Right cardiac atrium (tissue), 5 donors: ENCODE results near the gene B4GALNT2. TPM values are rescaled to one million over a fixed set of nuclear protein-coding genes. Genes with fewer than 3 reads are reported as not detected.
"Not testable (repeated sequence)": the region's sequence is repeated elsewhere in the genome, so short reads cannot be mapped to it uniquely, and the experiment has no call there.

Experiments used
- ATAC-seq, 2 donors: fragments of 200-7000 bp; cut with Tn5 transposase; one replicate each; pipeline versions ENCODE4 v1.8.0 to v1.9.1; 2020; ENCODE audit warnings: moderate library complexity in 2 of 2, mild to moderate bottlenecking in 1 of 2
- DNase-seq, 3 donors: peaks; one replicate each; pipeline ENCODE4 v3.0.0-alpha.2; 2020
- H3K27ac ChIP-seq: one replicate; pipeline ENCODE4 v1.5.1; 2013; ENCODE audit warnings: mild to moderate bottlenecking, low read length, control low read depth, moderate library complexity
- H3K27me3 ChIP-seq: one replicate; pipeline ENCODE4 v1.6.1; 2013; ENCODE audit not compliant: control insufficient read depth, insufficient read depth
- H3K4me1 ChIP-seq: one replicate; pipeline ENCODE4 v1.6.1; 2013; ENCODE audit warnings: low read length; ENCODE audit not compliant: control insufficient read depth, insufficient read depth
- H3K4me3 ChIP-seq: one replicate; pipeline ENCODE4 v1.5.1; 2013; ENCODE audit warnings: low read length, control low read depth
- H3K9me3 ChIP-seq: one replicate; pipeline ENCODE4 v1.6.1; 2013; ENCODE audit warnings: low read length; ENCODE audit not compliant: control insufficient read depth
- WGBS: extraction: QIAGEN DNeasy Blood & Tissue Kit; methylation state at CpG from one replicate; pipeline ENCODE4 v1.1.7; 2013; 5-methylcytosine and 5-hydroxymethylcytosine counted together
- intact Hi-C, 4 donors: fragments of 100-400 bp; cut with DNase I; formaldehyde crosslinking; loops; one replicate each; pipeline versions ENCODE4 v1.11.0 to v1.14.0; 2022 to 2023
- polyA plus RNA-seq: library from polyadenylated mRNA; stranded (reverse); fragments of 200-250 nt; gene quantifications from one replicate; pipeline ENCODE4 v1.2.3, GENCODE V29; 2013
- total RNA-seq, 4 donors: library from RNA; stranded (reverse); fragmentation: NEBNext Ultra II Directional; extraction: Animal tissue kit (Norgen Biotek cat#: 25700); gene quantifications; one replicate each; pipeline ENCODE4 v1.2.1, GENCODE V29; 2021
- donor health status: healthy with polysubstance abuse.
- donor health status: DM: no; HTN: yes; CAD: no.
- donor health status: DM: no; HTN: no; CAD: no.
- donor health status: DM: no; HTN: yes; CAD: no; lungs with severe emphysema.
- donor health status: DM: yes; HTN: yes; CAD: no.

B4GALNT2 gene
- total and polyA plus RNA-seq, 5 donors, result 0.03 TPM; not detected in 4

- ATAC-seq (no peak), DNase-seq (no peak)
- Histone ChIP-seq H3K27me3 (no peaks in the 10 kb centered on the region), H3K27ac (no peak overlapping the region), H3K4me3 (no peak overlapping the region), H3K4me1 (no peaks in the 10 kb centered on the region), H3K9me3 (no peaks in the 10 kb centered on the region)
- 68% methylated on average over 6 of the region's 6 CpGs for WGBS
- intact Hi-C loops, result no loop called here
Observed at GRCh38 chr17:49121696-49122292, 10.8 kb upstream of the B4GALNT2 start.

GRCh38 chr17:49122566-49122965 lies 10.0 kb upstream of the B4GALNT2 start:
- DNase-seq, result no peak
- Histone ChIP-seq H3K27ac (no peak overlapping the region), H3K27me3 (no peaks in the 10 kb centered on the region), H3K4me1 (no peaks in the 10 kb centered on the region), H3K9me3 (no peaks in the 10 kb centered on the region), H3K4me3 (no peak overlapping the region)
- 73% methylated on average over 4 of the region's 4 CpGs for WGBS
- intact Hi-C loops, result no loop called here
- ATAC-seq, result no peak

GRCh38 chr17:49123061-49123460 lies 9.5 kb upstream of the B4GALNT2 start:
- 24% methylated on average over 1 of the region's 1 CpG for WGBS
- DNase-seq, result no peak
- Histone ChIP-seq H3K27me3 (no peaks in the 10 kb centered on the region), H3K4me3 (no peak overlapping the region), H3K4me1 (no peaks in the 10 kb centered on the region), H3K9me3 (no peaks in the 10 kb centered on the region), H3K27ac (no peak overlapping the region)
- ATAC-seq, result no peak
- intact Hi-C loops, result no loop called here

GRCh38 chr17:49125449-49125848 lies 7.1 kb upstream of the B4GALNT2 start:
- no peak for DNase-seq
- H3K4me1 ChIP-seq, result no peaks in the 10 kb centered on the region
- no peak overlapping the region for H3K27ac ChIP-seq
- intact Hi-C loops, result no loop called here
- H3K27me3 ChIP-seq, result no peaks in the 10 kb centered on the region
- 93% methylated on average over 32 of the region's 32 CpGs for WGBS
- ATAC-seq, result no peak
- H3K9me3 ChIP-seq, result peaks cover 4% of the 10 kb centered on the region
- H3K4me3 ChIP-seq, result no peak overlapping the region

GRCh38 chr17:49126183-49126859 lies 6.2 kb upstream of the B4GALNT2 start:
- H3K4me1 ChIP-seq, H3K9me3 ChIP-seq, intact Hi-C loops, ATAC-seq, H3K4me3 ChIP-seq, DNase-seq, H3K27me3 ChIP-seq, H3K27ac ChIP-seq: not testable (repeated sequence)
- WGBS, result 57% methylated on average over 10 of the region's 10 CpGs

- H3K27me3 ChIP-seq, H3K27ac ChIP-seq, DNase-seq, H3K4me3 ChIP-seq, H3K4me1 ChIP-seq, intact Hi-C loops, ATAC-seq, H3K9me3 ChIP-seq: not testable (repeated sequence)
- 36% methylated on average over 2 of the region's 2 CpGs for WGBS
Observed at GRCh38 chr17:49129359-49129950, 3.1 kb upstream of the B4GALNT2 start.

- intact Hi-C loops, result no loop called here
- Histone ChIP-seq H3K4me1 (peaks cover 2% of the 10 kb centered on the region), H3K9me3 (peaks cover 4% of the 10 kb centered on the region), H3K27ac (no peak overlapping the region), H3K27me3 (no peaks in the 10 kb centered on the region), H3K4me3 (no peak overlapping the region)
- 86% methylated on average over 3 of the region's 3 CpGs for WGBS
- DNase-seq, result no peak
- no peak for ATAC-seq
Observed at GRCh38 chr17:49130891-49131290, 1.7 kb upstream of the B4GALNT2 start.

- Histone ChIP-seq H3K27me3 (no peaks in the 10 kb centered on the region), H3K4me3 (peak overlapping the region; percentile 3), H3K4me1 (peaks cover 2% of the 10 kb centered on the region), H3K27ac (no peak overlapping the region), H3K9me3 (peaks cover 4% of the 10 kb centered on the region)
- DNase-seq, result no peak
- intact Hi-C loops, result no loop called here
- ATAC-seq, result no peak
- 5% methylated on average over 22 of the region's 22 CpGs for WGBS
Observed at GRCh38 chr17:49132317-49132698, 261 bp upstream of the B4GALNT2 start.

- Histone ChIP-seq H3K27ac (no peak overlapping the region), H3K4me1 (peaks cover 2% of the 10 kb centered on the region), H3K4me3 (no peak overlapping the region), H3K9me3 (no peaks in the 10 kb centered on the region), H3K27me3 (no peaks in the 10 kb centered on the region)
- ATAC-seq, result no peak
- no peak for DNase-seq
- 98% methylated on average over 4 of the region's 4 CpGs for WGBS
- intact Hi-C loops, result no loop called here
Observed at GRCh38 chr17:49136335-49136734, 3.8 kb downstream of the B4GALNT2 start.

- H3K9me3 ChIP-seq, DNase-seq, H3K27ac ChIP-seq, intact Hi-C loops, H3K4me1 ChIP-seq, ATAC-seq, H3K4me3 ChIP-seq, H3K27me3 ChIP-seq: not testable (repeated sequence)
- WGBS, result 77% methylated on average over 3 of the region's 3 CpGs
Observed at GRCh38 chr17:49145654-49146053, 13.1 kb downstream of the B4GALNT2 start.

GRCh38 chr17:49146620-49147306 lies 14.2 kb downstream of the B4GALNT2 start:
- Histone ChIP-seq H3K9me3 (no peaks in the 10 kb centered on the region), H3K4me3 (no peak overlapping the region), H3K27ac (no peak overlapping the region), H3K27me3 (no peaks in the 10 kb centered on the region), H3K4me1 (no peaks in the 10 kb centered on the region)
- ATAC-seq (no peak), DNase-seq (no peak)
- intact Hi-C loops, result no loop called here
- 40% methylated on average over 3 of the region's 3 CpGs for WGBS
